Right lobe of liver (tissue), 4 donors: ENCODE measurements around the gene DTNB.

Experiments used
- POLR2A ChIP-seq: fragments of 450-650 bp; IDR thresholded peaks from one replicate; pipeline ENCODE4 v1.6.1; 2017; ENCODE audit warnings: antibody characterized with exemption, mild to moderate bottlenecking
- TF ChIP-seq, protein P1 (sequence below), 4 donors: fragments of 200-600 bp in 3 of 4; fragments of 450-650 bp in 1 of 4; IDR thresholded peaks; one replicate each; pipeline versions ENCODE4 v1.5.1 to v1.8.0; 2016 to 2022; ENCODE audit warnings: antibody characterized with exemption in 4 of 4, mild to moderate bottlenecking in 2 of 4
- donor health status: DM: no; HTN: no; CAD: no.
- donor health status: DM: no; HTN: no; CAD: no.
- donor health status: DM: no; HTN: yes; CAD: no.

GRCh38 chr2:25614711-25615110 lies 58.7 kb downstream of the DTNB start:
- TF ChIP-seq, protein P1, sequence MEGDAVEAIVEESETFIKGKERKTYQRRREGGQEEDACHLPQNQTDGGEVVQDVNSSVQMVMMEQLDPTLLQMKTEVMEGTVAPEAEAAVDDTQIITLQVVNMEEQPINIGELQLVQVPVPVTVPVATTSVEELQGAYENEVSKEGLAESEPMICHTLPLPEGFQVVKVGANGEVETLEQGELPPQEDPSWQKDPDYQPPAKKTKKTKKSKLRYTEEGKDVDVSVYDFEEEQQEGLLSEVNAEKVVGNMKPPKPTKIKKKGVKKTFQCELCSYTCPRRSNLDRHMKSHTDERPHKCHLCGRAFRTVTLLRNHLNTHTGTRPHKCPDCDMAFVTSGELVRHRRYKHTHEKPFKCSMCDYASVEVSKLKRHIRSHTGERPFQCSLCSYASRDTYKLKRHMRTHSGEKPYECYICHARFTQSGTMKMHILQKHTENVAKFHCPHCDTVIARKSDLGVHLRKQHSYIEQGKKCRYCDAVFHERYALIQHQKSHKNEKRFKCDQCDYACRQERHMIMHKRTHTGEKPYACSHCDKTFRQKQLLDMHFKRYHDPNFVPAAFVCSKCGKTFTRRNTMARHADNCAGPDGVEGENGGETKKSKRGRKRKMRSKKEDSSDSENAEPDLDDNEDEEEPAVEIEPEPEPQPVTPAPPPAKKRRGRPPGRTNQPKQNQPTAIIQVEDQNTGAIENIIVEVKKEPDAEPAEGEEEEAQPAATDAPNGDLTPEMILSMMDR (IDR thresholded peaks at IDR 0.05) = no peak
- no peak for TF ChIP-seq POLR2A
